WTC11 (cell line): ENCODE results near the gene IGFALS. TPM values are rescaled to one million over a fixed set of nuclear protein-coding genes. Genes with fewer than 3 reads are reported as not detected.

ENCODE experiments used
- ATAC-seq: fragments of 200-7000 bp; cut with Tn5 transposase; 2 replicates; pipeline ENCODE4 v1.10.0; 2021; ENCODE audit warnings: mild to moderate bottlenecking, moderate library complexity
- CTCF ChIA-PET: fragments of 300-600 bp; sonication (Branson Sonifier 250); formaldehyde crosslinking; loops from one replicate; lab custom pipeline; 2021; ENCODE audit warnings: antibody characterized with exemption; lab: Charles Lee
- POLR2A ChIA-PET: fragments of 350-600 bp; sonication (Branson Sonifier 250); formaldehyde crosslinking; loops from one replicate; lab custom pipeline; 2021; ENCODE audit warnings: antibody characterized with exemption; lab: Charles Lee
- DNase-seq: peaks from one replicate; pipeline ENCODE4 v3.0.0; 2021; ENCODE audit warnings: low spot score
- H3K27ac Mint-ChIP-seq: 2 replicates; pipeline ENCODE4 v1.8.0; 2021; ENCODE audit warnings: mixed read lengths
- H3K27me3 Mint-ChIP-seq: 2 replicates; pipeline ENCODE4 v1.8.0; 2021; ENCODE audit warnings: low read depth, mild to moderate bottlenecking, moderate library complexity, mixed read lengths
- H3K36me3 Mint-ChIP-seq: 2 replicates; pipeline ENCODE4 v1.8.0; 2021; ENCODE audit warnings: mixed read lengths
- H3K4me1 Mint-ChIP-seq: 2 replicates; pipeline ENCODE4 v1.8.0; 2022; ENCODE audit warnings: mixed read lengths
- H3K4me3 Mint-ChIP-seq: 2 replicates; pipeline ENCODE4 v1.8.0; 2021; ENCODE audit warnings: mild to moderate bottlenecking, moderate library complexity, mixed read lengths
- H3K9me3 Mint-ChIP-seq: 2 replicates; pipeline ENCODE4 v1.8.0; 2021; ENCODE audit warnings: mixed read lengths
- ATF2 ChIP-seq: sonication (generic); formaldehyde crosslinking; IDR thresholded peaks from 2 replicates; pipeline ENCODE4 v1.8.1; 2022; ENCODE audit warnings: low read depth, missing genetic modification reagents, borderline replicate concordance
- ATF6 ChIP-seq: sonication (generic); formaldehyde crosslinking; IDR thresholded peaks from 2 replicates; pipeline ENCODE4 v1.8.1; 2023; ENCODE audit warnings: mild to moderate bottlenecking, missing genetic modification reagents
- CDX4 ChIP-seq: fragments of 250-450 bp; sonication (Bioruptor Pico); IDR thresholded peaks from 2 replicates; pipeline ENCODE4 v1.9.0; 2021; ENCODE audit warnings: moderate library complexity, mild to moderate bottlenecking, inconsistent platforms, borderline replicate concordance
- CREM ChIP-seq: sonication (generic); formaldehyde crosslinking; IDR thresholded peaks from 2 replicates; pipeline ENCODE4 v1.8.1; 2022; ENCODE audit warnings: mild to moderate bottlenecking, missing genetic modification reagents, moderate library complexity
- ESRRA ChIP-seq: sonication (generic); formaldehyde crosslinking; IDR thresholded peaks from 2 replicates; pipeline ENCODE4 v1.8.1; 2022; ENCODE audit warnings: mild to moderate bottlenecking, missing genetic modification reagents, borderline replicate concordance
- MYBL2 ChIP-seq: sonication (generic); formaldehyde crosslinking; IDR thresholded peaks from 2 replicates; pipeline ENCODE4 v1.8.1; 2023; ENCODE audit warnings: mild to moderate bottlenecking, moderate library complexity, missing genetic modification reagents
- NR1H2 ChIP-seq: sonication (generic); formaldehyde crosslinking; IDR thresholded peaks from 2 replicates; pipeline ENCODE4 v1.9.0; 2021; ENCODE audit warnings: mild to moderate bottlenecking, moderate library complexity, missing genetic modification reagents
- RELA ChIP-seq: sonication (generic); formaldehyde crosslinking; IDR thresholded peaks from 2 replicates; pipeline ENCODE4 v1.8.1; 2022; ENCODE audit warnings: missing genetic modification reagents, mild to moderate bottlenecking, borderline replicate concordance
- SOX15 ChIP-seq: fragments of 250-450 bp; sonication (Bioruptor Pico); IDR thresholded peaks from 2 replicates; pipeline ENCODE4 v1.9.0; 2021; ENCODE audit warnings: mild to moderate bottlenecking
- TEAD4 ChIP-seq: sonication (generic); formaldehyde crosslinking; IDR thresholded peaks from 2 replicates; pipeline ENCODE4 v1.8.0; 2022; ENCODE audit warnings: mild to moderate bottlenecking, missing genetic modification reagents
- ZNF263 ChIP-seq: sonication (generic); formaldehyde crosslinking; IDR thresholded peaks from 2 replicates; pipeline ENCODE4 v1.8.1; 2022; ENCODE audit warnings: low read depth, mild to moderate bottlenecking, moderate library complexity, missing genetic modification reagents
- ZNF281 ChIP-seq: sonication (generic); formaldehyde crosslinking; IDR thresholded peaks from 2 replicates; pipeline ENCODE4 v1.8.0; 2023; ENCODE audit warnings: mild to moderate bottlenecking, missing genetic modification reagents
- ZNF416 ChIP-seq: fragments of 250-450 bp; sonication (Bioruptor Pico); IDR thresholded peaks from 2 replicates; pipeline ENCODE4 v1.9.0; 2021; ENCODE audit warnings: mild to moderate bottlenecking, inconsistent platforms
- ZNF423 ChIP-seq: fragments of 250-450 bp; sonication (Bioruptor Pico); IDR thresholded peaks from 2 replicates; pipeline ENCODE4 v2.1.2; 2022; ENCODE audit warnings: mild to moderate bottlenecking, moderate library complexity
- ZNF425 ChIP-seq: fragments of 250-450 bp; sonication (Bioruptor Pico); conservative IDR thresholded peaks from 2 replicates; pipeline ENCODE4 v1.9.0; 2021; ENCODE audit warnings: mild to moderate bottlenecking
- total RNA-seq: library from RNA; stranded (reverse); gene quantifications from 3 replicates; pipeline ENCODE4 v1.2.3, GENCODE V29; 2021

IGFALS gene
- total RNA-seq, 1 experiment from 2014 or later = not detected

GRCh38 chr16:1828645-1829410 is 35.3 kb upstream of the IGFALS start:
- no peak for ATAC-seq
- Mint-ChIP-seq H3K36me3 (no peaks in the 10 kb centered on the region), H3K4me1 (peaks cover 17% of the 10 kb centered on the region), H3K27ac (no peak overlapping the region), H3K27me3 (peaks cover 2% of the 10 kb centered on the region), H3K9me3 (no peaks in the 10 kb centered on the region), H3K4me3 (peak overlapping the region; percentile 95)
- ChIA-PET POLR2A (no interaction called here), CTCF (interaction anchor here (1.6 kb wide), 1 partner anchor 103 kb away, joined by 3 read pairs; no protein-coding TSS in a partner anchor)
- TF ChIP-seq ESRRA (CRISPR knock-in tag) = no peak
- no peak for TF ChIP-seq RELA (CRISPR knock-in tag)
- no peak for TF ChIP-seq ZNF423
- no peak for TF ChIP-seq ZNF416 (CRISPR knock-in tag)
- TF ChIP-seq CREM (CRISPR knock-in tag) = no peak
- TF ChIP-seq ZNF263 (CRISPR knock-in tag) = no peak
- TF ChIP-seq NR1H2 (CRISPR knock-in tag) = no peak
- no peak for TF ChIP-seq ATF2 (CRISPR knock-in tag)
- no peak for TF ChIP-seq TEAD4 (CRISPR knock-in tag)
- no peak for TF ChIP-seq ZNF281 (CRISPR knock-in tag)
- no peak for TF ChIP-seq CDX4
- no peak for TF ChIP-seq ZNF425 (CRISPR knock-in tag)
- TF ChIP-seq SOX15 (CRISPR knock-in tag) = no peak
- no peak for TF ChIP-seq MYBL2 (CRISPR knock-in tag)
- TF ChIP-seq ATF6 (CRISPR knock-in tag) = no peak
- DNase-seq = no peak
